OCI-LY1 (cell line): ENCODE results near the gene ITFG1.

Experiments
- H2AFZ ChIP-seq: fragments of 200-600 bp; sonication (generic), shearing (Covaris generic); 2 replicates; pipeline ENCODE4 v1.6.0; 2014; ENCODE audit warnings: antibody characterized with exemption, mild to moderate bottlenecking, low read length
- H3F3A ChIP-seq: fragments of 200-600 bp; sonication (generic), shearing (Covaris generic); 2 replicates; pipeline ENCODE4 v1.6.0; 2014; ENCODE audit warnings: mild to moderate bottlenecking, antibody characterized with exemption, low read length, moderate library complexity; ENCODE audit not compliant: insufficient read depth
- H3K27ac ChIP-seq: fragments of 200-600 bp; sonication (generic); 2 replicates; pipeline ENCODE4 v1.5.1; 2014; ENCODE audit warnings: low read length, mixed run types, mild to moderate bottlenecking, low read depth; ENCODE audit not compliant: poor library complexity, severe bottlenecking
- H3K27me3 ChIP-seq: fragments of 200-600 bp; sonication (generic); 2 replicates; pipeline ENCODE4 v1.6.0; 2014; ENCODE audit warnings: antibody characterized with exemption, mild to moderate bottlenecking, low read length, moderate library complexity; ENCODE audit not compliant: insufficient read depth
- H3K36me3 ChIP-seq: fragments of 200-600 bp; sonication (generic); 2 replicates; pipeline ENCODE4 v1.6.1; 2014; ENCODE audit warnings: mild to moderate bottlenecking, antibody characterized with exemption, low read length, moderate library complexity, mixed read lengths; ENCODE audit not compliant: insufficient read depth
- H3K4me1 ChIP-seq: fragments of 200-600 bp; sonication (generic); 2 replicates; pipeline ENCODE4 v1.5.1; 2014; ENCODE audit warnings: mild to moderate bottlenecking, low read length, moderate library complexity; ENCODE audit not compliant: insufficient read depth, severe bottlenecking
- H3K4me2 ChIP-seq: fragments of 200-600 bp; sonication (generic), shearing (Covaris generic); 2 replicates; pipeline ENCODE4 v1.6.1; 2014; ENCODE audit warnings: low read length
- H3K4me3 ChIP-seq: fragments of 200-600 bp; sonication (generic); 2 replicates; pipeline ENCODE4 v1.5.1; 2014; ENCODE audit warnings: low read length, low read depth, mild to moderate bottlenecking, mixed read lengths; ENCODE audit not compliant: poor library complexity, severe bottlenecking
- H3K79me2 ChIP-seq: fragments of 200-600 bp; shearing (Covaris generic); 2 replicates; pipeline ENCODE4 v1.6.1; 2016; ENCODE audit warnings: mixed run types, low read length, mixed read lengths; ENCODE audit not compliant: insufficient read depth
- H3K9ac ChIP-seq: fragments of 200-600 bp; sonication (generic), shearing (Covaris generic); 2 replicates; pipeline ENCODE4 v1.6.1; 2014; ENCODE audit warnings: mild to moderate bottlenecking, low read length, mixed read lengths
- H3K9me2 ChIP-seq: fragments of 200-600 bp; sonication (generic), shearing (Covaris generic); 2 replicates; pipeline ENCODE4 v1.6.1; 2014; ENCODE audit warnings: low read depth, mild to moderate bottlenecking, low read length, mixed read lengths
- H3K9me3 ChIP-seq: fragments of 200-600 bp; shearing (Covaris generic); 2 replicates; pipeline ENCODE4 v1.6.1; 2014; ENCODE audit warnings: low read length, mixed read lengths
- H4K20me1 ChIP-seq: fragments of 200-600 bp; sonication (generic), shearing (Covaris generic); 2 replicates; pipeline ENCODE4 v1.6.0; 2016; ENCODE audit warnings: mild to moderate bottlenecking, low read length; ENCODE audit not compliant: insufficient read depth
- CTCF ChIP-seq: fragments of 200-600 bp; sonication (generic), shearing (Covaris generic); IDR thresholded peaks from 2 replicates; pipeline ENCODE4 v1.5.1; 2017; ENCODE audit warnings: mild to moderate bottlenecking, antibody characterized with exemption, low read length, moderate library complexity, mixed read lengths
- EZH2 ChIP-seq: fragments of 200-600 bp; sonication (generic), shearing (Covaris generic); IDR thresholded peaks from 2 replicates; pipeline ENCODE4 v1.8.0; 2017; ENCODE audit warnings: borderline replicate concordance, mixed run types, mild to moderate bottlenecking, antibody characterized with exemption, low read length, moderate library complexity, mixed read lengths

Gene ITFG1

GRCh38 chr16:47262938-47263337 lies 197.9 kb downstream of the ITFG1 start:
- no peak overlapping the region for H2AFZ ChIP-seq
- no peaks in the 10 kb centered on the region for H4K20me1 ChIP-seq
- TF ChIP-seq EZH2 (no peak), CTCF (no peak)
- H3K27me3 ChIP-seq = no peaks in the 10 kb centered on the region
- no peaks in the 10 kb centered on the region for H3K4me1 ChIP-seq
- no peaks in the 10 kb centered on the region for H3K79me2 ChIP-seq
- H3F3A ChIP-seq = no peaks in the 10 kb centered on the region
- no peaks in the 10 kb centered on the region for H3K9me3 ChIP-seq
- no peak overlapping the region for H3K27ac ChIP-seq
- no peak overlapping the region for H3K9ac ChIP-seq
- H3K9me2 ChIP-seq = no peaks in the 10 kb centered on the region
- H3K4me2 ChIP-seq = no peak overlapping the region
- peaks cover 18% of the 10 kb centered on the region for H3K36me3 ChIP-seq
- no peak overlapping the region for H3K4me3 ChIP-seq

- Histone ChIP-seq H2AFZ (no peak overlapping the region), H3K4me2 (no peak overlapping the region), H3K27ac (no peak overlapping the region), H3K4me1 (no peaks in the 10 kb centered on the region), H3F3A (no peaks in the 10 kb centered on the region), H3K36me3 (peaks cover 42% of the 10 kb centered on the region), H3K9me3 (no peaks in the 10 kb centered on the region), H4K20me1 (no peaks in the 10 kb centered on the region), H3K27me3 (no peaks in the 10 kb centered on the region), H3K9me2 (no peaks in the 10 kb centered on the region), H3K79me2 (no peaks in the 10 kb centered on the region), H3K9ac (no peak overlapping the region), H3K4me3 (no peak overlapping the region)
- TF ChIP-seq CTCF = no peak
- no peak for TF ChIP-seq EZH2
Measured at GRCh38 chr16:47260503-47260902, 200.4 kb downstream of the ITFG1 start.

- no peak overlapping the region for H3K4me3 ChIP-seq
- no peaks in the 10 kb centered on the region for H4K20me1 ChIP-seq
- peaks cover 46% of the 10 kb centered on the region for H3K36me3 ChIP-seq
- H3K27me3 ChIP-seq = no peaks in the 10 kb centered on the region
- no peak overlapping the region for H3K4me2 ChIP-seq
- no peaks in the 10 kb centered on the region for H3F3A ChIP-seq
- H3K79me2 ChIP-seq = no peaks in the 10 kb centered on the region
- H3K27ac ChIP-seq = no peak overlapping the region
- H3K9ac ChIP-seq = no peak overlapping the region
- TF ChIP-seq CTCF (peak; percentile 72), EZH2 (no peak)
- H3K9me3 ChIP-seq = no peaks in the 10 kb centered on the region
- no peak overlapping the region for H2AFZ ChIP-seq
- no peaks in the 10 kb centered on the region for H3K9me2 ChIP-seq
- H3K4me1 ChIP-seq = no peaks in the 10 kb centered on the region
Measured at GRCh38 chr16:47258874-47259461, 201.9 kb downstream of the ITFG1 start.
